K562 (cell line): Measurements from ENCODE around the gene ABR. TPM values are rescaled to one million over a fixed set of nuclear protein-coding genes. Genes with fewer than 3 reads are reported as not detected.

Experiments used
- CBX5 ChIP-seq: IDR thresholded peaks from 2 replicates; pipeline ENCODE4 v1.6.1; 2014; ENCODE audit warnings: low read depth, borderline replicate concordance
- CTBP1 ChIP-seq: fragments of 450-650 bp; IDR thresholded peaks from 2 replicates; pipeline ENCODE4 v1.6.1; 2016; ENCODE audit warnings: borderline replicate concordance
- ID3 ChIP-seq, 2 experiments: fragments of 250-450 bp in 1 of 2; fragments of 450-650 bp in 1 of 2; sonication (Bioruptor Pico) in 1 of 2; IDR thresholded peaks; 2 replicates each; pipeline versions ENCODE4 v1.6.1 to v1.8.0; 2016 to 2021; ENCODE audit warnings: mild to moderate bottlenecking in 2 of 2, moderate library complexity in 2 of 2, missing compliant biosample characterization in 1 of 2, missing genetic modification characterization in 1 of 2
- L3MBTL2 ChIP-seq: fragments of 450-650 bp; IDR thresholded peaks from 2 replicates; pipeline ENCODE4 v1.6.1; 2016; ENCODE audit warnings: mild to moderate bottlenecking, moderate library complexity
- NCOA6 ChIP-seq: fragments of 450-650 bp; IDR thresholded peaks from 2 replicates; pipeline ENCODE4 v1.6.1; 2017; ENCODE audit warnings: mild to moderate bottlenecking
- NONO ChIP-seq, 2 experiments: fragments of 200-400 bp in 1 of 2; fragments of 450-650 bp in 1 of 2; formaldehyde crosslinking in 1 of 2; IDR thresholded peaks; 2 replicates each; pipeline ENCODE4 v1.6.1; 2017; ENCODE audit warnings: low read depth in 2 of 2, mild to moderate bottlenecking in 2 of 2, moderate library complexity in 2 of 2, low read length in 1 of 2
- NRF1 ChIP-seq, 2 experiments: fragments of 450-650 bp; IDR thresholded peaks in 1 of 2; conservative IDR thresholded peaks in 1 of 2; 2 replicates each; pipeline ENCODE4 v1.6.1; 2014; ENCODE audit warnings: mild to moderate bottlenecking in 2 of 2
- RAD21 ChIP-seq, 2 experiments: fragments of 250-450 bp in 1 of 2; fragments of 450-650 bp in 1 of 2; sonication (Bioruptor Pico) in 1 of 2; formaldehyde crosslinking in 1 of 2; IDR thresholded peaks in 1 of 2; conservative IDR thresholded peaks in 1 of 2; 2 replicates each; pipeline versions ENCODE4 v1.4.0 to v1.8.0; 2020 to 2022; ENCODE audit warnings: mild to moderate bottlenecking in 2 of 2, moderate library complexity in 1 of 2
- RBBP5 ChIP-seq: fragments of 200-600 bp; sonication (generic); IDR thresholded peaks from 2 replicates; pipeline ENCODE4 v1.6.1; 2012; ENCODE audit warnings: borderline replicate concordance, mild to moderate bottlenecking, low read length, control low read depth, inconsistent platforms; ENCODE audit not compliant: insufficient read depth, poor library complexity, severe bottlenecking
- REST ChIP-seq, 2 experiments: fragments of 450-650 bp; formaldehyde crosslinking in 1 of 2; IDR thresholded peaks; 2 replicates each; pipeline versions ENCODE4 v1.4.0 to v1.6.1; 2014 to 2020; ENCODE audit warnings: mild to moderate bottlenecking in 2 of 2, borderline replicate concordance in 1 of 2, low read depth in 1 of 2
- SMARCB1 ChIP-seq: IDR thresholded peaks from 2 replicates; pipeline ENCODE4 v1.6.1; 2011; ENCODE audit warnings: improper control_type of control experiment, low read depth; ENCODE audit not compliant: insufficient read length
- SNIP1 ChIP-seq: fragments of 450-650 bp; IDR thresholded peaks from 2 replicates; pipeline ENCODE4 v1.7.1; 2017; ENCODE audit warnings: low read depth, mild to moderate bottlenecking
- THAP7 ChIP-seq: fragments of 250-450 bp; sonication (Bioruptor Pico); IDR thresholded peaks from 2 replicates; pipeline ENCODE4 v1.5.0; 2021
- XRCC4 ChIP-seq: IDR thresholded peaks from one replicate; pipeline ENCODE4 v1.6.1; 2011; ENCODE audit not compliant: insufficient read depth, insufficient read length; ENCODE audit errors: extremely low read depth
- polyA plus RNA-seq, 8 experiments: library from polyadenylated mRNA; depleted of rRNA in 4 of 8; stranded (reverse) in 5 of 8; unstranded in 3 of 8; fragments of >200 nt; fragmentation: Nextera tagmentation in 2 of 8; fragmentation: Illumina TruSeq in 1 of 8; extraction: Ambion mirVana in 2 of 8; extraction: Trizol in 1 of 8; gene quantifications; 2 replicates each; pipeline versions ENCODE4 v1.2.1 to v1.2.3, GENCODE V29; 2011 to 2014; ENCODE audit warnings: inconsistent platforms in 1 of 8, missing spikeins in 1 of 8
- total RNA-seq, 7 experiments: library from RNA; depleted of rRNA in 6 of 7; stranded (reverse); fragments of >200 nt in 6 of 7; fragmentation: Illumina TruSeq in 2 of 7; extraction: Trizol in 2 of 7; gene quantifications; 2 replicates each; pipeline versions ENCODE4 v1.2.1 to v1.2.3, GENCODE V29; 2011 to 2021; ENCODE audit warnings: low replicate concordance in 1 of 7

The ABR gene
- total and polyA plus RNA-seq, 9 of the 15 experiments (the other 6 are each of a cell fraction or from before 2014, with no cell fraction given): 0.07 to 1.6 (median 0.37) TPM; not detected in 1

- TF ChIP-seq CBX5: no peak
- no peak for TF ChIP-seq SNIP1
- no peak for TF ChIP-seq ID3 (CRISPR knock-in tag; IDR thresholded peaks at IDR 0.05)
- no peak for TF ChIP-seq ID3 (tag; IDR thresholded peaks at IDR 0.05)
- TF ChIP-seq NONO (IDR thresholded peaks at IDR 0.05; ENCODE audit: low read depth in 2 of 2, low read length in 1 of 2): no peak
- TF ChIP-seq XRCC4: no peak
- no peak for TF ChIP-seq NCOA6
- peak; percentile 64; the same call in 1 of the 2 replicates for TF ChIP-seq CTBP1
- TF ChIP-seq L3MBTL2: peak; percentile 52
- TF ChIP-seq RBBP5: no peak
- peak; percentile 24 to 33; a peak in 2 of 4 replicates for TF ChIP-seq NRF1 (conservative IDR thresholded peaks at IDR 0.05 in 1 of 2, IDR thresholded peaks at IDR 0.05 in 1 of 2)
- no peak for TF ChIP-seq SMARCB1
- peak in 1 of 2 experiments; percentile 22; a peak in 2 of 4 replicates for TF ChIP-seq RAD21 (CRISPR knock-in tag; conservative IDR thresholded peaks at IDR 0.05 in 1 of 2, IDR thresholded peaks at IDR 0.05 in 1 of 2)
- peak; percentile 46 for TF ChIP-seq REST (IDR thresholded peaks at IDR 0.05; ENCODE audit: borderline replicate concordance)
- TF ChIP-seq REST (CRISPR knock-in tag; IDR thresholded peaks at IDR 0.05; ENCODE audit: low read depth): no peak
- TF ChIP-seq THAP7 (CRISPR knock-in tag): no peak
Observed at GRCh38 chr17:979539-980405, 200.0 kb downstream of the ABR start, which contains the start of gene NXN (continued).
